ENCODE data around the gene TMEM50B.
"Not testable (repeated sequence)": the region's sequence is repeated elsewhere in the genome, so short reads cannot be mapped to it uniquely, and the experiment has no call there.

The TMEM50B gene

DNA sequence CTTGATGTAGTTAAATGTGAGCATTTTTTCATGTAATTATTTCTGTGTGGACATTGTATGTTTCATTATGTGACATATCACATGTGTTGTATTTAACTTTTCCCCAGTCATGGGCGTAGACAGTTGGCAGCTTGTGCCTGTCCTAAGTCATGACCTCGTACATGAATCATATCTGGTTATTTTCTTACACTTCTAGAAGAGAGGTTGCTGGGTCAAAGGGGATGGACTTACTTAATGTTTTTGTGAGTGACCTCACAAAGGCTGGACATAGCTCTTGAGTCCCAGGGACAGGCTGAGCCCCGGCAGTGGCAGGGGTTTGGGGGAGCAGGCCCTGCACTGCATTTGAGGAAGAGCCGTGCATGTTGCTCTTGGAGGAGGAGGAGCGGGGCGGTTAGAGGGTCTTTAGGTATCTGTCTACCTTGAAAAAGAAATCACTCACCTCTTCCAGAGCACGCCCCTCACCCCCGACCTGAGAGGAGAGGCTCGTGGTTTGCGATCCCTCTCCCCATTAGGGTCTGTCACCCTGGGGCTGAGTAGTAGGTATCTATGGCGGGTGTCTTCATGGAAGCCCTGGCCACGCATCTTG is 60.1 kb downstream of the TMEM50B start:
- H3K4me2 ChIP-seq = no peak overlapping the region
- TF ChIP-seq Cebpa-rat (IDR thresholded peaks at IDR 0.05) = no peak
- H3K9me3 ChIP-seq = no peaks in the 10 kb centered on the region
- peaks cover 48% of the 10 kb centered on the region for H4K20me1 ChIP-seq
- H3K27me3 ChIP-seq = no peaks in the 10 kb centered on the region
- no peak overlapping the region for H3K4me3 ChIP-seq
- no peaks in the 10 kb centered on the region for H3K4me1 ChIP-seq
- peaks cover 99% of the 10 kb centered on the region for H3K36me3 ChIP-seq
- H3K9ac ChIP-seq = no peak overlapping the region
- no peak overlapping the region for H3K27ac ChIP-seq

DNA sequence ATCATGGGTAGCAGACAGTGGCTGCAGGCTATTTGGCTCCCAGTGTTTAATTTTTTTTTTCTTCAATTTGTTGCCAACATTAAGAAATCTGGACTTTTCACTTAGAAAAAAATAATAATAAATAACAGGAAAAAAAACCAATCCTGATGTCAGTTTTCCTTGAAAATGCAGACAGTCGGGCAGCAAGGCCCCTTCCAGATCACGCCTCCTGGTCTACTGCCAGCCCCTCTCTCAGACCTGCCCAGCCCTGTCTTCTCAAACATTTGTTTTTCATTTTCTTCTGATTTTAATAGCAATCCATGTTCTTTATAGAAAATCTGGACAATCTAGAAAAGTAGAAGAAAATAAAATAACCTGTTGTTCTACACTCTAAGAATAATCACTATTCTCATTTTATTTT is 61.1 kb downstream of the TMEM50B start:
- Histone ChIP-seq H4K20me1 (peaks cover 57% of the 10 kb centered on the region), H3K9me3 (no peaks in the 10 kb centered on the region), H3K4me3 (no peak overlapping the region), H3K4me2 (no peak overlapping the region), H3K4me1 (no peaks in the 10 kb centered on the region), H3K36me3 (peaks cover 99% of the 10 kb centered on the region), H3K27ac (no peak overlapping the region), H3K27me3 (no peaks in the 10 kb centered on the region), H3K9ac (no peak overlapping the region)
- TF ChIP-seq Cebpa-rat (IDR thresholded peaks at IDR 0.05) = no peak

DNA sequence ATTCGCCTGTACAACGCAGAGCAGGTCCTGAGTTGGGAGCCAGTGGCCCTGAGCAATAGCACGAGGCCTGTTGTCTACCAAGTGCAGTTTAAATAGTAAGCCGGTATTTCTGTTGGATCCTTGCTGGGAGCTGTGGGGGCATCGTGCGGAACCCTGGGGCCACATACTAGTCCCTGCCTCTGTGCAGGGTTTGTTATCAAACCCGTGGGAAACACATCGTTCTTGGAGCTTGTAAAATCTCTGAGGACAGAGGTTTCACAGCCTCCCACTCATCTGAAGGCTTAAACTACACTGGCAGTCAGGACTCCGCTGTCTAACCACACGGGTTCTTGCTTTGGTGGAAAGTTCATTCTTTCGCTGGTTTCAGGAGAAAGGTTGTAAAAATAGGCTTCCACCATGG is 64.8 kb downstream of the TMEM50B start:
- Histone ChIP-seq H3K4me1 (peaks cover 15% of the 10 kb centered on the region), H3K4me3 (no peak overlapping the region), H3K4me2 (no peak overlapping the region), H4K20me1 (peaks cover 89% of the 10 kb centered on the region), H3K9ac (no peak overlapping the region), H3K36me3 (peaks cover 94% of the 10 kb centered on the region), H3K27ac (no peak overlapping the region), H3K9me3 (no peaks in the 10 kb centered on the region), H3K27me3 (no peaks in the 10 kb centered on the region)
- TF ChIP-seq Cebpa-rat (IDR thresholded peaks at IDR 0.05) = no peak

DNA sequence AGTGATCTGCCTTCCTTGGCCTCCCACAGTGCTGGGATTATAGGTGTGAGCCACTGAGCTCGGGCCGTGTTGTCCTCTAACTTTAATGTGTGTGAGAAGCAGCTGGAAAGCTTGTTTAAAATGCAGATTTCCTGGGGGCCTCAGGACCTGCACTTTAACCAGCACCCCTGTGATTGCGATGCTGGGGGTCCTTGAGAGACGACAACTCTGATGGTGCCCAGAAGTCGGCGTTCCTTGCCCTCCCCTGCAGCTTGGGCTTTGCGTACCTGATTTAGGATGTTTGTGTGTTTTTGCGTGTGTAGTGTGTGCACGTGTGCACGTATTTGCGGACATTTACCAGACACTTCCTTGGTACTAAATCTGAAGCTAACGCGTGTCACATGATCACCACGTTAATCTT is 65.7 kb downstream of the TMEM50B start:
- peaks cover 85% of the 10 kb centered on the region for H3K36me3 ChIP-seq
- peaks cover 15% of the 10 kb centered on the region for H3K4me1 ChIP-seq
- no peak for TF ChIP-seq Cebpa-rat (IDR thresholded peaks at IDR 0.05)
- H3K4me3 ChIP-seq = no peak overlapping the region
- H4K20me1 ChIP-seq = peaks cover 90% of the 10 kb centered on the region
- H3K9me3 ChIP-seq = no peaks in the 10 kb centered on the region
- H3K9ac ChIP-seq = no peak overlapping the region
- no peak overlapping the region for H3K4me2 ChIP-seq
- H3K27me3 ChIP-seq = no peaks in the 10 kb centered on the region
- H3K27ac ChIP-seq = no peak overlapping the region

DNA sequence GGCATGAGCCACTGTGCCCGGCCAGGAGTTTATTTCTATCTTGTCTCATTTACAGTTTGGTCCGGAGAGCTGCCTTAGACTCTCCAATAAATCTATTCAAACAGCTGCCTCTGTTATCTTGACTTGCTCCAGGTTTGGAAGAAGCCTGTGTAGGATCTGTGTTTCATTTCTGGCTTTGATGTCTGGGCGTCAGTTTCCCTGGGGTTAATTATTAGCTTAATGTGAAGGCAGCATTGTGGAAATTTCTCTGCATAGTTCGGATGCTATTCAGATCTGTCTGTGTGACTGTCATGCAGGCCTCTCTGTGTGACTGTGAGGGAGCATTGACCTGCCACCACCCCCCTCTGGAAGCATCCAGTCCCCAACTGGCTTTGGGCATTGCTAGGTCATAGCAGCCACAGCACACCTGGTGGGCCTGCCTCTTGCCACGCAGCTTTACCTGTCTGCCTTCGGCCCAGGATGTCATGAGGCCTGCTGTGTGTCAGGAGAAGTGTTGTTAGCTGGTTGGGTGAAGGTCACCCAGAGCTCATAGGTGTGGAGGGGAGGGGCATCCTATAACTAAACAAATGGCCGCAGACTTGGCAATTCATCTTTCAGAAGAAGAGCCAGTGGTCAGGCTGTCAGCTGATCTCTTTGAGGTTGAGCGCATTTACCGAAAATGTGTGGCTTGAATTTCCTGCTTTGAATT is 66.8 kb downstream of the TMEM50B start:
- Histone ChIP-seq H3K36me3 (peaks cover 74% of the 10 kb centered on the region), H3K4me1 (peaks cover 15% of the 10 kb centered on the region), H3K9me3 (no peaks in the 10 kb centered on the region), H3K4me2 (peak overlapping the region; percentile 43), H4K20me1 (peaks cover 96% of the 10 kb centered on the region), H3K9ac (no peak overlapping the region), H3K4me3 (no peak overlapping the region), H3K27me3 (no peaks in the 10 kb centered on the region), H3K27ac (peak overlapping the region; percentile 40; the same call in 1 of the 2 replicates)
- no peak for TF ChIP-seq Cebpa-rat (IDR thresholded peaks at IDR 0.05)

DNA sequence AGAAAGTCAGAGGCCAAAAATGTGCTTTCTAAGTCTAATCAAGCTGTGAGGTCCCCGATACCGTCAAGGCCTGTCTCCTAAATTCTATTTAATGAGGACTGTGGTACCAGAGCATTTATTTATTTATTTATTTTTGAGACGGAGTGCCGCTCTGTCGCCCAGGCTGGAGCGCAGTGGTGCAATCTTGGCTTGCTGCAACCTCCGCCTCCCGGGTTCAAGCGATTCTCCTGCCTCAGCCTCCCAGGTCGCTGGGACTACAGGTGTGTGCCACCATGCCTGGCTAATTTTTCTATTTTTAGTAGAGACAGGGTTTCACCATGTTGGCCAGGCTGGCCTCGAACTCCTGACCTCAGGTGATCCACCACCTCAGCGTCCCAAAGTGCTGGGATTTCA is 67.3 kb downstream of the TMEM50B start:
- not testable (repeated sequence) for H3K27ac ChIP-seq, H3K27me3 ChIP-seq, H3K9me3 ChIP-seq, H3K9ac ChIP-seq, H3K4me3 ChIP-seq
- Histone ChIP-seq H3K4me1 (peaks cover 16% of the 10 kb centered on the region), H3K36me3 (peaks cover 69% of the 10 kb centered on the region), H3K4me2 (peak overlapping the region; percentile 43; the same call in 1 of the 2 replicates), H4K20me1 (peaks cover 93% of the 10 kb centered on the region)

DNA sequence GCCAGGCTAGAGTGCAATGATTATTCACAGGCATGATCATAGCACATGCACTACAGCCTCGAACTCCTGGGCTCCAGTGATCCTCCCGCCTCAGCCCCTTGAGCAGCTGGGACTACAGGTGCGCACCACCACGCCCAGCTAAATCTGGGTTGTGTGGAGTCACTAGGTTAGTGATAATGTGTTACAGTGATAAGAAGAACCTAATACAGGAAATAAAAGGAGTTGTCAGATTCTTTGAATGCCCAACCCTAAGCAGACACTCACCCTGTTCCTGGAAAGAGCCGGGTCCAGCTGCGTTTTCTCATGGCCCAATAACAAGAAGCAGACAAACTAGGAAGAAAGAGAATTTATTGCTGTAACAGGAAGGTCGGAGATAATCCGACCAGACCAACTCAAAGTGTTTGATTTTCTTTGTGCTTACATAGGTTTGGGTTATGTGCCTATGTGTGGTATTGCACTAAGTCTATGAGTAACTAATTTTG is 67.8 kb downstream of the TMEM50B start:
- no peak for TF ChIP-seq Cebpa-rat (IDR thresholded peaks at IDR 0.05)
- peaks cover 64% of the 10 kb centered on the region for H3K36me3 ChIP-seq
- no peaks in the 10 kb centered on the region for H3K9me3 ChIP-seq
- H3K4me2 ChIP-seq = no peak overlapping the region
- H3K27me3 ChIP-seq = no peaks in the 10 kb centered on the region
- no peak overlapping the region for H3K9ac ChIP-seq
- H4K20me1 ChIP-seq = peaks cover 93% of the 10 kb centered on the region
- no peak overlapping the region for H3K4me3 ChIP-seq
- peaks cover 21% of the 10 kb centered on the region for H3K4me1 ChIP-seq
- H3K27ac ChIP-seq = no peak overlapping the region

DNA sequence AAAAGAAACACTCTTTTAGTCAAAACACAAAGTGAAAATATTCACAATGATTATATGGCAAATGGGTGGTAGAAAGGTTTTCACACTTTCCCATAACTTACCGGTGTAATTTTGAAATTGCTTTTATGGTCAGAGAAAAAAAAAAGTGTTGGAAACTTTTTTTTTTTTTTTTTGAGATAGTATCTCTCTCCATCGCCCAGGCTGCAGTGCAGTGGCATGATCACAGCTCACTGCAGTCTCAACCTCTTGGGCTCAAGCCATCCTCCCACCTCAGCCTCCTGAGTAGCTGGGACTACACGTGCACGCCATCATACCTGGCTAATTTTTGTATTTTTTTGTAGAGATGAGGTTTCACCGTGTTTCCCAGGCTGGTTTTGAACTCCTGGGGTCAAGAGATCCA is 73.3 kb downstream of the TMEM50B start:
- Histone ChIP-seq H3K9me3 (no peaks in the 10 kb centered on the region), H3K27ac (no peak overlapping the region), H3K27me3 (no peaks in the 10 kb centered on the region), H3K4me1 (peaks cover 45% of the 10 kb centered on the region), H3K4me3 (no peak overlapping the region), H3K9ac (no peak overlapping the region), H4K20me1 (peaks cover 74% of the 10 kb centered on the region), H3K4me2 (no peak overlapping the region), H3K36me3 (peaks cover 16% of the 10 kb centered on the region)
- no peak for TF ChIP-seq Cebpa-rat (IDR thresholded peaks at IDR 0.05)

DNA sequence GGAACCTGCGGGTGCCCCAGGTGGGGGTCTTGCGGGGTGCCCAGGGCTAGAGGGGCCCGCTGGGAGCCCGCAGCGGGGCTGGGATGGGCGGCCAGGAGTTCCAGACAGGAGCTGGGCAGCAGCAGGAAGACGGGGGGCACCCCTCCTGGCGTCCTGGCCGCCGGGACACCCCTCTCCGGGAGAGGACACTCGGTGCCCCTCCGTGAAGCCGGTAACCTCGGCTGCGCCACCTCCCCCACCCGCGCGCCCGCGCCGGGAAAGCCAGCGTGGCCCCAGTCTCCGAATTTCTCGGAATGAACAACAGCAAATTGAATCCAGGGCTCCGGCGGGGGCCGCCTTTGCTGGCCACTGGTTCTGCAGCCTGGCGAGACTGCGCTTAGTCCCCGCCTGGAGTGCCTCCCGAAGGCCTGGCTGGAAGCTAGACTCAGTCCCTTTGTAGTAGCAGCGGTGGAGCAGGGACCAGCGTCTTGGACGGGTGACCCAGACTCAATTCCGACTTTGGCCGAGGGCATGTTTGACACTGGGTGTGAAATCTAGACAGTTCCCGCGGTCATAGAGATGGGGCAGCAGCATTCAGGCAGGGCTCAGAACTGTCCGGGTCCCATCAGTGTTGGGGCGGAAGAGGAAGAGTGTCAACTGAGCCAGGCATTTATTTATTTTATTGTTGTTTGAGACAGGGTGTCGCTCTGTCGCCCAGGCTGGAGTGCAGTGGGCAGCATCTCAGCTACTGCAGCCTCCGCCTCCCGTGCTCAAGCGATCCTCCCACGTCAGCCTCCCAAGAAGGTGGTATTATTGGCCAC is 75.8 kb downstream of the TMEM50B start:
- 0 out of 2 replicates have a peak, but pooled peaks cover 4% of the 10 kb centered on the region for H3K36me3 ChIP-seq
- peaks cover 64% of the 10 kb centered on the region for H3K4me1 ChIP-seq
- peak overlapping the region; percentile 82 for H3K4me2 ChIP-seq
- no peaks in the 10 kb centered on the region for H3K9me3 ChIP-seq
- no peak for TF ChIP-seq Cebpa-rat (IDR thresholded peaks at IDR 0.05)
- H3K4me3 ChIP-seq = peak overlapping the region; percentile 97
- H3K27ac ChIP-seq = peak overlapping the region; percentile 93
- H3K27me3 ChIP-seq = no peaks in the 10 kb centered on the region
- peaks cover 49% of the 10 kb centered on the region for H4K20me1 ChIP-seq
- peak overlapping the region; percentile 89 for H3K9ac ChIP-seq

All from BLaER1 (cell line).